Suprapubic skin (tissue), 3 donors: ENCODE data around the gene DMTF1.

Source experiments
- CTCF ChIP-seq, 2 donors: fragments of 200-600 bp in 1 of 2; fragments of 450-650 bp in 1 of 2; sonication (generic) in 1 of 2; IDR thresholded peaks; one replicate each; pipeline ENCODE4 v1.5.1; 2016 to 2019; ENCODE audit warnings: antibody characterized with exemption in 2 of 2, mild to moderate bottlenecking in 1 of 2, moderate library complexity in 1 of 2
- EP300 ChIP-seq: sonication (generic); formaldehyde crosslinking; IDR thresholded peaks from one replicate; pipeline ENCODE4 v1.6.1; 2017; ENCODE audit warnings: antibody characterized with exemption
- POLR2A ChIP-seq, 2 donors: fragments of 450-650 bp; IDR thresholded peaks; one replicate each; pipeline ENCODE4 v1.6.1; 2017; ENCODE audit warnings: antibody characterized with exemption in 2 of 2, mild to moderate bottlenecking in 2 of 2, moderate library complexity in 2 of 2

GRCh38 chr7:87206361-87206760 is 54.1 kb downstream of the DMTF1 start:
- TF ChIP-seq POLR2A (IDR thresholded peaks at IDR 0.05) (no peak), EP300 (no peak), CTCF (IDR thresholded peaks at IDR 0.05) (no peak)
